Endothelial cell (in vitro differentiated cells): ENCODE data around the gene LIPF. TPM values are rescaled to one million over a fixed set of nuclear protein-coding genes. Genes with fewer than 3 reads are reported as not detected.

Experiments used
- DNase-seq: peaks from one replicate; pipeline ENCODE4 v3.0.0; 2021; ENCODE audit warnings: low spot score
- H3K27ac Mint-ChIP-seq: one replicate; pipeline ENCODE4 v1.8.0; 2021; ENCODE audit warnings: mixed read lengths, inconsistent platforms; ENCODE audit not compliant: unreplicated experiment
- H3K27me3 Mint-ChIP-seq: one replicate; pipeline ENCODE4 v1.8.0; 2021; ENCODE audit warnings: mild to moderate bottlenecking, moderate library complexity, mixed read lengths, inconsistent platforms; ENCODE audit not compliant: unreplicated experiment
- H3K36me3 Mint-ChIP-seq: one replicate; pipeline ENCODE4 v1.8.0; 2021; ENCODE audit warnings: mild to moderate bottlenecking, low read depth, mixed read lengths, inconsistent platforms; ENCODE audit not compliant: unreplicated experiment
- H3K4me1 Mint-ChIP-seq: one replicate; pipeline ENCODE4 v1.8.0; 2021; ENCODE audit warnings: mild to moderate bottlenecking, mixed read lengths, inconsistent platforms; ENCODE audit not compliant: unreplicated experiment
- H3K4me3 Mint-ChIP-seq: one replicate; pipeline ENCODE4 v1.8.0; 2021; ENCODE audit warnings: mild to moderate bottlenecking, mixed read lengths, inconsistent platforms; ENCODE audit not compliant: unreplicated experiment
- H3K9me3 Mint-ChIP-seq: one replicate; pipeline ENCODE4 v1.8.0; 2021; ENCODE audit warnings: mixed read lengths, inconsistent platforms; ENCODE audit not compliant: unreplicated experiment
- CTCF ChIP-seq: fragments of 200-600 bp; sonication (generic); IDR thresholded peaks from one replicate; pipeline ENCODE4 v1.5.0; 2021; ENCODE audit warnings: antibody characterized with exemption; ENCODE audit not compliant: unreplicated experiment
- long read RNA-seq: library from polyadenylated mRNA; unstranded; transcript quantifications from one replicate; pipeline ENCODE4 v2.0.0, GENCODE V29; 2020; ENCODE audit not compliant: unreplicated experiment
- total RNA-seq: library from RNA; stranded (reverse); fragmentation: NEBNext Ultra II Directional; extraction: Animal tissue kit (Norgen Biotek cat#: 25700); gene quantifications from one replicate; pipeline ENCODE4 v1.2.1, GENCODE V29; 2021; ENCODE audit not compliant: unreplicated experiment

LIPF gene
- total RNA-seq = not detected
- long read RNA-seq = 0 reads

GRCh38 chr10:88664142-88664541, at the start of gene LIPF:
TSS of gene LIPF (plus strand) at chr10:88664442. CDS start at chr10:88667298, 2,856 bp downstream.
- no peak for DNase-seq
- no peak within 1 kb of the TSS for H3K4me3 Mint-ChIP-seq
- TF ChIP-seq CTCF = no peak
- peaks cover 12% of the 10 kb centered on the region for H3K4me1 Mint-ChIP-seq
- no peaks in the 10 kb centered on the region for H3K9me3 Mint-ChIP-seq
- peaks cover 2% of the 10 kb centered on the region for H3K27me3 Mint-ChIP-seq
- H3K36me3 Mint-ChIP-seq = no peaks in the 10 kb centered on the region
- no peak within 1 kb of the TSS for H3K27ac Mint-ChIP-seq

- H3K27ac Mint-ChIP-seq = no peak overlapping the region
These were observed 47.8 kb upstream of the LIPF start for GRCh38 chr10:88616250-88616977.

GRCh38 chr10:88617772-88618300, 46.4 kb upstream of the LIPF start:
- no peaks in the 10 kb centered on the region for H3K27me3 Mint-ChIP-seq
- no peaks in the 10 kb centered on the region for H3K9me3 Mint-ChIP-seq
- no peak overlapping the region for H3K4me3 Mint-ChIP-seq
- DNase-seq = no peak
- no peak overlapping the region for H3K27ac Mint-ChIP-seq
- TF ChIP-seq CTCF = no peak
- no peaks in the 10 kb centered on the region for H3K4me1 Mint-ChIP-seq
- H3K36me3 Mint-ChIP-seq = no peaks in the 10 kb centered on the region

More at GRCh38 chr10:88616250-88616977, 47.8 kb upstream of the LIPF start:
- no peaks in the 10 kb centered on the region for H3K4me1 Mint-ChIP-seq
- H3K36me3 Mint-ChIP-seq = no peaks in the 10 kb centered on the region
- DNase-seq = no peak
- no peak for TF ChIP-seq CTCF
- H3K9me3 Mint-ChIP-seq = no peaks in the 10 kb centered on the region
- no peak overlapping the region for H3K4me3 Mint-ChIP-seq
- no peaks in the 10 kb centered on the region for H3K27me3 Mint-ChIP-seq

- TF ChIP-seq CTCF = no peak
- H3K9me3 Mint-ChIP-seq = no peaks in the 10 kb centered on the region
- H3K27me3 Mint-ChIP-seq = no peaks in the 10 kb centered on the region
- H3K4me3 Mint-ChIP-seq = no peak overlapping the region
- no peaks in the 10 kb centered on the region for H3K36me3 Mint-ChIP-seq
- H3K27ac Mint-ChIP-seq = no peak overlapping the region
- DNase-seq = no peak
- no peaks in the 10 kb centered on the region for H3K4me1 Mint-ChIP-seq
These were observed 45.7 kb upstream of the LIPF start for GRCh38 chr10:88618496-88618895.

GRCh38 chr10:88620441-88620840, 43.8 kb upstream of the LIPF start:
- DNase-seq = no peak
- H3K4me3 Mint-ChIP-seq = no peak overlapping the region
- no peaks in the 10 kb centered on the region for H3K4me1 Mint-ChIP-seq
- H3K27me3 Mint-ChIP-seq = no peaks in the 10 kb centered on the region
- H3K36me3 Mint-ChIP-seq = no peaks in the 10 kb centered on the region
- no peak overlapping the region for H3K27ac Mint-ChIP-seq
- no peak for TF ChIP-seq CTCF
- H3K9me3 Mint-ChIP-seq = no peaks in the 10 kb centered on the region
